Measurements from ENCODE around the gene ATP8A2.

- TF ChIP-seq, protein P1, sequence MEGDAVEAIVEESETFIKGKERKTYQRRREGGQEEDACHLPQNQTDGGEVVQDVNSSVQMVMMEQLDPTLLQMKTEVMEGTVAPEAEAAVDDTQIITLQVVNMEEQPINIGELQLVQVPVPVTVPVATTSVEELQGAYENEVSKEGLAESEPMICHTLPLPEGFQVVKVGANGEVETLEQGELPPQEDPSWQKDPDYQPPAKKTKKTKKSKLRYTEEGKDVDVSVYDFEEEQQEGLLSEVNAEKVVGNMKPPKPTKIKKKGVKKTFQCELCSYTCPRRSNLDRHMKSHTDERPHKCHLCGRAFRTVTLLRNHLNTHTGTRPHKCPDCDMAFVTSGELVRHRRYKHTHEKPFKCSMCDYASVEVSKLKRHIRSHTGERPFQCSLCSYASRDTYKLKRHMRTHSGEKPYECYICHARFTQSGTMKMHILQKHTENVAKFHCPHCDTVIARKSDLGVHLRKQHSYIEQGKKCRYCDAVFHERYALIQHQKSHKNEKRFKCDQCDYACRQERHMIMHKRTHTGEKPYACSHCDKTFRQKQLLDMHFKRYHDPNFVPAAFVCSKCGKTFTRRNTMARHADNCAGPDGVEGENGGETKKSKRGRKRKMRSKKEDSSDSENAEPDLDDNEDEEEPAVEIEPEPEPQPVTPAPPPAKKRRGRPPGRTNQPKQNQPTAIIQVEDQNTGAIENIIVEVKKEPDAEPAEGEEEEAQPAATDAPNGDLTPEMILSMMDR (conservative IDR thresholded peaks at IDR 0.05; ENCODE audit: low read length): no peak
- no peak for TF ChIP-seq EZH2phosphoT487 (IDR thresholded peaks at IDR 0.05; ENCODE audit: borderline replicate concordance, low read depth, low read length)
Observed at GRCh38 chr13:25351404-25351803, 20.4 kb upstream of the ATP8A2 start.

Data from OCI-LY7 (cell line).